ENCODE data around the gene ASB3.
"Not testable (repeated sequence)": the region's sequence is repeated elsewhere in the genome, so short reads cannot be mapped to it uniquely, and the experiment has no call there.

ASB3 gene

GRCh38 chr2:53787614-53788289 lies 999 bp upstream of the ASB3 start:
- DNase-seq (ENCODE audit: low spot score): no peak

- DNase-seq (ENCODE audit: low spot score): peak; percentile 60
Observed at GRCh38 chr2:53786352-53786704, 425 bp downstream of the ASB3 start.

GRCh38 chr2:53785366-53785765 lies 1.4 kb downstream of the ASB3 start:
- DNase-seq (ENCODE audit: low spot score): no peak

GRCh38 chr2:53784436-53784835 lies 2.3 kb downstream of the ASB3 start:
- no peak for DNase-seq (ENCODE audit: low spot score)

GRCh38 chr2:53782676-53783075 lies 4.1 kb downstream of the ASB3 start:
- no peak for DNase-seq (ENCODE audit: low spot score)

DNA sequence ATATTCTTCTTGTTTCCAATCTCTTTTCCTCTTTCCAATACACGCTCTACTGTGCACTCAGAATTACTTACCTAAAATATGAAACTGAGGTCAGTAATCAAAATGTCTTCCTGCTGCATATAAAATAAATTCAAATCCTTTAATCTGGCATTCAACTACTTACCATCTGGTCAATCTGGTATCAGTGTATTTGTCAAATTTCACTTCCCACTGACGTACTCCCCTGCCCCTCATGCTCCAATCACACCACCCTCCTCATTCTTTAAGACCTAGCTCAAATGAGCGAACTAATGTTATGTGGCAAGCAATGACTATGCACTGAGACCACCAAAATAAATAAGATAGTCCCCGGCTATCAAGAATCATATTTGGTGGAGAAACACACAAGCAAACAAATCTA lies 6.7 kb downstream of the ASB3 start:
- DNase-seq (ENCODE audit: low spot score): no peak

GRCh38 chr2:53778536-53779162 lies 8.1 kb downstream of the ASB3 start:
- DNase-seq (ENCODE audit: low spot score): no peak

GRCh38 chr2:53777134-53777533 lies 9.6 kb downstream of the ASB3 start:
- no peak for DNase-seq (ENCODE audit: low spot score)

GRCh38 chr2:53770264-53770663 lies 16.5 kb downstream of the ASB3 start:
- no peak for DNase-seq (ENCODE audit: low spot score)

DNA sequence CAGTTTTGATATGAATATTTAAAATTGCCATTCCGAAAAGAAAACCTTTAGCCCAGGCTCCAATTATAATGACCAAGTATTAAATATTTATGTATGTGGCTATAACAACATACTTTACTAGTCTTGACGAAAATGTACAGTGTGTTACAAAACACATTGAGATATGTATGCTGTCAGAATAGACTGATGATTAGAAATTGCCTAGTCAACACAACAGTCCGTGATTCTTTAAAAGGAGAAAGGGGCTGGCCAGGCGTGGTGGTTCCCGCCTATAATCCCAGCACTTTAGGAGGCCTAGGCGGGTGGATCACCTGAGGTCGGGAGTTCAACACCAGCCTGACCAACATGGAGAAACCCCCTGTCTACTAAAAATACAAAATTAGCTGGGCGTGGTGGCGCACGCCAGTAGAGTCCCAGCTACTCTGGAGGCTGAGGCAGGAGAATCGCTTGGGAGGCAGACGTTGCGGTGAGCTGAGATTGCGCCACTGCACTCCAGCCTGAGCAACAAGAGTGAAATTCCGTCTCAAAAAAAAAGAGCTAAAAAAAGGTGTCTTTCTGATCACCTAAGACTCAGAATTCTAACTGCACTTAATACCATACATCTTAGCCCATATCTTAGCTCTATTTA lies 17.3 kb downstream of the ASB3 start:
- no peak for DNase-seq (ENCODE audit: low spot score)

GRCh38 chr2:53768242-53768542 lies 18.6 kb downstream of the ASB3 start:
- DNase-seq (ENCODE audit: low spot score): no peak

DNA sequence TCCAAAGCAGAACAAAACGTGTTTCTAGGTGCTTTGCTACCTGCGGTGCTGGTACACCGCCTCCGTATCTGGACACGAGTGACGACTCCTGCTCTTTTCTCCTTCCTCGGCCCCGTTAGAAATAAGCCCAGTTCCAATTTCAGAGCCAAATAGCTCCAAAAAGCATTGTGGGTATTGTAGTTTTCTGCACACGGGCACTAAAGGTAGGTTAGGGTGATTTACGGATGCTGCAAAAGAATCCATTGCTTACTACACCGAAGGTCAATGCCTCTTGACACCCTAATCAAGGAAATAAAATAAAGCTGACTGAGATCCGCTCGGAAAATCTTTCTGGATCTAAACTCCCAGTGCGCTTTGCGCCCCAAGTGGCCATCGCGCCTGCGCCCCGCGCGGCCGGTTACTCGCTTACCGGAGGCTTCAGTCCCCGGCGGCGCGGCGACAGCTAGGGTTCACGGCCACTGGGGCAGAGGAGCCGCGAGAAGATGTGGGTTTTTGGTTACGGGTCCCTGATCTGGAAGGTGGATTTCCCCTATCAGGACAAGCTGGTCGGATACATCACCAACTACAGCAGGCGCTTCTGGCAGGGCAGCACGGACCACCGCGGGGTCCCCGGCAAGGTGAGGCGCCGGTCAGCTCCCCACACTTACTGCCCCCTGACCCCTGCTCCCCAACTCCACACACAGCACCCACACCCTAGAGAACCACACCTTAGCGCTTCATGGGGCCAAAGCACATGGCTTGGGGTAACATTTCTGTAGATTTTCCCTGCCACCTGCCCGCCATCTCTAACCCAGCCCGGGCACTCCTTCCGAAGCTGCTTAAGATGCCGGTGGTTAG lies 19.1 kb downstream of the ASB3 start, which contains the start of gene CHAC2:
TSS of gene CHAC2 (plus strand) at position 400 of the 837 bp plus-strand sequence. CDS start at position 483, 83 bp downstream.
- peak; percentile 86 for DNase-seq (ENCODE audit: low spot score)

DNA sequence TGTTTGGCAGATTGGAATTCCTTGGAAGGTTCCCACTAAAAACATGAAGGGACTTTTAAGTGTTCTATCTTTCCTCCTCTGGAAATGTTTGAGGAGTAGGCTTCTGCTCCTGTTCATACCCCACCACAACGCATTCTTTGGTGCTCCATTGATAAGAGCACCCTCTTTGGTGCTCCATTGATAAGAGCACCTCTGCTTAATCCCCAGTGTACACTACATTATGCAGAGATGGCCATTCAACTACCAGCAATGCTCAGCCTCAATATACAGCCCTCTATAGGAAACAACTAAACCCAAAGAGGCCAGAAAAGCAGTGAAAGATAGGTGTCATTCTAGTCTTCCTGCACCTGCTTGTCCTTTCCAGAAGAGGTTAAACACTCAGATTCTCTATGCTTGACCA lies 21.0 kb downstream of the ASB3 start:
- DNase-seq (ENCODE audit: low spot score): no peak

GRCh38 chr2:53757206-53757605 lies 29.5 kb downstream of the ASB3 start:
- DNase-seq (ENCODE audit: low spot score): not testable (repeated sequence)

DNA sequence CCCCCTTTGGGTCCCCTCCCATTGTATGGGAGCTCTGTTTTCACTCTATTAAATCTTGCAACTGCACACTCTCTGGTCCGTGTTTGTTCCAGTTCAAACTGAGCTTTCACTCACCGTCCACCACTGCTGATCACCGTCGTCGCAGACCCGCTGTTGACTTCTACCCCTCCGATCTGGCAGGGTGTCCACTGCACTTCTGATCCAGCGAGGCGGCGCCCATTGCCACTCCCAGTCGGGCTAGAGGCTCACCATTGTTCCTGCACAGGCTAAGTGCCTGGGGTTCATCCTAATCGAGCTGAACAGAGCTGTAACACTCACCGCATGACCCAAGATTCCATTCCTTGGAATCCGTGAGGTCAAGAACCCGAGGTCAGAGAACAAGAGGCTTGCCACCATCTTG lies 30.1 kb downstream of the ASB3 start:
- DNase-seq (ENCODE audit: low spot score): no peak

DNA sequence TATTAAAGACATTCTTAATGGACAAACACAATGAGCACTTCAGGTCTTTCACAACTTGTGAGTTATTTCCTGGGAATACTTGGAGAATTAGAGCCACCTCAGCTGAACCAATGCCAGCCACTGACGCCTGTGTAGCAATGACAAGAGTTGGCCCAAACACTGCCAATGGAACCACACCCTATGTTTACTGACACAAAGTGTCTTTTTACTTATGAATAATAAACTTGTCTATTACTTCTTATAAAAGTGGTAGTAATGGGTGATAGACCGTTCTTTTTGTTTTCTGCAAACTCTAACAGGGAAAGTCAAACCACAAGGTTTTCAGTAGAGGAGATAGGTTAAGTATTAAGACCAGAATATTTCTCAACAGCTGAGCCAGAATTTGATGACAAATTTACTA lies 31.6 kb downstream of the ASB3 start:
- no peak for DNase-seq (ENCODE audit: low spot score)

DNA sequence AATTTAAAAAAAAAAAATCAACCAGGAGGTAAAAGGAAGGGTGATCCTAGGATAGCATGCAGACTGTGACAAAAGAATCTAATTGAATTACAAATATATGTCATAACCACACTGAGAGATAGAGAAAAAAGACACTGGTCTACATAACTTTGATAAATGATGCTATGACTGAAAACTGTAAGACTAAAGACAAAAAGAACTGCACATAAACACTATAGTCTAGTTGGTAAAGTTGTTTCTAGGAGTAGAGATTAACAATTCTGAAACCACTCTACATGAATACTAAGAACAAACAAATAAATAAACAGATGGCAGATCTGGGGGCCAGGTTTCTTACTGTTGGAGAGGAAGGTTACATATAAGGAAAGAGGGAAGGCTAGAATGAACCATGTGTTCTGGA lies 33.7 kb downstream of the ASB3 start:
- no peak for DNase-seq (ENCODE audit: low spot score)

DNA sequence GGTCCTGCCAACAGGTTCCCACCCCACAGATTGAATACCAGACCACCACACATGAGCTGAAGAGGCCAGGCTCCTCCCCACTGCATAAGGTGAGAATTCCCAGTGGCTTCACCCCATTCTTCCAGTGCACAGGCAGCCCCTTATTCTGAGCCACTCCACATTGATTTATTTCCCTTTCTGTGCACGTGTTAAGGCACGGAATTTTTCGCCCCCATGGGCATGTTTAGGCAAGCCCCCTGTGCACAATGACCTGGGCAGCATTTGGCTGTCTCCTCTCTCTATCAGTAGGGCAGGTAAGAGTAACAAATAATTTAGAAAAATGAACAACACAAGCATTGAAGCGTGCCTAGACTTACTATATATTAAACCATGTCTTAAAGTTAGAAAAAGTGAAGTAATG lies 34.4 kb downstream of the ASB3 start:
- no peak for DNase-seq (ENCODE audit: low spot score)

- DNase-seq (ENCODE audit: low spot score): no peak
Observed at GRCh38 chr2:53751728-53752127, 35.0 kb downstream of the ASB3 start.

- DNase-seq (ENCODE audit: low spot score): no peak
Observed at GRCh38 chr2:53750041-53750768, 36.5 kb downstream of the ASB3 start.

GRCh38 chr2:53744395-53745065 lies 42.2 kb downstream of the ASB3 start:
- no peak for DNase-seq (ENCODE audit: low spot score)

- no peak for DNase-seq (ENCODE audit: low spot score)
Observed at GRCh38 chr2:53740170-53740569, 46.6 kb downstream of the ASB3 start.
